HCT116 (cell line): ENCODE data around the gene STX10. TPM values are rescaled to one million over a fixed set of nuclear protein-coding genes. Genes with fewer than 3 reads are reported as not detected.

Source experiments
- ATAC-seq: fragments of 200-7000 bp; cut with Tn5 transposase; 2 replicates; pipeline ENCODE4 v1.9.1; 2020; ENCODE audit warnings: mild to moderate bottlenecking, moderate library complexity
- BruUV-seq: library from RNA; stranded (reverse); fragments of 400-500 nt; replicated peaks from 2 replicates; lab custom pipeline; 2021; lab: Mats Ljungman, UMichigan
- CTCF ChIA-PET: fragments of 300-600 bp; sonication (Branson Sonifier 250); formaldehyde crosslinking; loops from one replicate; lab custom pipeline; 2021; ENCODE audit warnings: antibody characterized with exemption; lab: Charles Lee
- POLR2A ChIA-PET: fragments of 300-600, 350-600 bp; sonication (Branson Sonifier 250); formaldehyde crosslinking; loops from one replicate; lab custom pipeline; 2021; ENCODE audit warnings: antibody characterized with exemption; lab: Charles Lee
- RAD21 ChIA-PET, 2 experiments: fragments of 300-600 bp; sonication (Branson Sonifier 250); formaldehyde crosslinking; loops; one replicate each; lab custom pipeline; 2023; ENCODE audit warnings: low total read pairs in 2 of 2; ENCODE audit not compliant: uncharacterized antibody in 2 of 2, unreplicated experiment in 2 of 2, low non-redundant PET in 1 of 2; lab: Charles Lee
- DNase-seq: peaks from one replicate; pipeline ENCODE4 v3.0.0-alpha.2; 2010; ENCODE audit warnings: low read depth, low spot score
- H2AFZ ChIP-seq: fragments of 200-600 bp; shearing (Covaris generic), sonication (generic); 2 replicates; pipeline ENCODE4 v1.6.1; 2017; ENCODE audit warnings: low read depth, mixed run types, mixed read lengths, antibody characterized with exemption, low read length; ENCODE audit not compliant: poor library complexity, severe bottlenecking
- H3K27ac ChIP-seq: 2 replicates; pipeline ENCODE4 v1.5.1; 2012; ENCODE audit warnings: low read depth, low read length
- H3K27me3 ChIP-seq: fragments of 200-600 bp; sonication (generic); 2 replicates; pipeline ENCODE4 v1.6.1; 2016; ENCODE audit warnings: mixed run types, low read length, mixed read lengths; ENCODE audit not compliant: insufficient read depth
- H3K36me3 ChIP-seq, 2 experiments: fragments of 200-500 bp in 1 of 2; fragments of 200-600 bp in 1 of 2; sonication (Bioruptor generic) in 1 of 2; sonication (generic) in 1 of 2; 2 replicates each; pipeline versions ENCODE4 v1.5.1 to v1.6.1; 2014 to 2016; ENCODE audit warnings: low read length in 2 of 2, inconsistent platforms in 1 of 2, mixed read lengths in 1 of 2, mixed run types in 1 of 2; ENCODE audit not compliant: insufficient read depth in 2 of 2, control insufficient read depth in 1 of 2
- H3K4me1 ChIP-seq, 2 experiments: fragments of 200-600 bp in 1 of 2; sonication (generic) in 1 of 2; 2 replicates each; pipeline versions ENCODE4 v1.5.1 to v1.6.1; 2012 to 2017; ENCODE audit warnings: low read length in 2 of 2, inconsistent platforms in 1 of 2, mild to moderate bottlenecking in 1 of 2, mixed read lengths in 1 of 2, mixed run types in 1 of 2, moderate library complexity in 1 of 2; ENCODE audit not compliant: insufficient read depth in 2 of 2, control insufficient read depth in 1 of 2
- H3K4me2 ChIP-seq: fragments of 200-600 bp; sonication (generic); 2 replicates; pipeline ENCODE4 v1.6.1; 2017; ENCODE audit warnings: mixed run types, low read length, mixed read lengths
- H3K4me3 ChIP-seq, 2 experiments: fragments of 200-600 bp in 1 of 2; sonication (generic) in 1 of 2; replicated peaks in 1 of 2; 2 replicates each; pipeline ENCODE4 v1.5.1; 2011 to 2016; ENCODE audit warnings: low read length in 2 of 2, control low read depth in 1 of 2, low read depth in 1 of 2, mild to moderate bottlenecking in 1 of 2, mixed read lengths in 1 of 2, mixed run types in 1 of 2
- H3K79me2 ChIP-seq: fragments of 200-600 bp; sonication (generic); 2 replicates; pipeline ENCODE4 v1.6.1; 2017; ENCODE audit warnings: mild to moderate bottlenecking, mixed run types, low read length, moderate library complexity, mixed read lengths; ENCODE audit not compliant: insufficient read depth
- H3K9ac ChIP-seq: fragments of 200-600 bp; sonication (generic); 2 replicates; pipeline ENCODE4 v1.6.1; 2016; ENCODE audit warnings: low read length, mixed read lengths
- H3K9me2 ChIP-seq: fragments of 200-600 bp; sonication (generic), shearing (Covaris generic); 2 replicates; pipeline ENCODE4 v1.6.1; 2017; ENCODE audit warnings: mixed run types, mild to moderate bottlenecking, moderate library complexity; ENCODE audit not compliant: insufficient read depth
- H3K9me3 ChIP-seq, 2 experiments: fragments of 200-500 bp in 1 of 2; fragments of 200-600 bp in 1 of 2; sonication (Bioruptor generic) in 1 of 2; sonication (generic) in 1 of 2; 2 replicates each; pipeline ENCODE4 v1.6.1; 2014 to 2017; ENCODE audit warnings: low read length in 2 of 2, mixed read lengths in 2 of 2, inconsistent platforms in 1 of 2, low read depth in 1 of 2, mild to moderate bottlenecking in 1 of 2, mixed run types in 1 of 2, moderate library complexity in 1 of 2; ENCODE audit not compliant: control insufficient read depth in 1 of 2, insufficient read depth in 1 of 2
- H4K20me1 ChIP-seq: fragments of 200-600 bp; sonication (generic), shearing (Covaris generic); 2 replicates; pipeline ENCODE4 v1.6.1; 2017; ENCODE audit warnings: mixed run types, mild to moderate bottlenecking, moderate library complexity; ENCODE audit not compliant: insufficient read depth
- CBX3 ChIP-seq: IDR thresholded peaks from 2 replicates; pipeline ENCODE4 v1.6.1; 2012; ENCODE audit warnings: low read depth
- CTCF ChIP-seq, 3 experiments: fragments of 200-600 bp in 1 of 3; sonication (generic) in 1 of 3; IDR thresholded peaks in 2 of 3; conservative IDR thresholded peaks in 1 of 3; 2 replicates each; pipeline ENCODE4 v1.5.1; 2012 to 2017; ENCODE audit warnings: low read depth in 2 of 3, low read length in 2 of 3, antibody characterized with exemption in 1 of 3, borderline replicate concordance in 1 of 3, control low read depth in 1 of 3, mild to moderate bottlenecking in 1 of 3, mixed read lengths in 1 of 3, mixed run types in 1 of 3, moderate library complexity in 1 of 3; ENCODE audit not compliant: insufficient read depth in 1 of 3
- EGR1 ChIP-seq: IDR thresholded peaks from 2 replicates; pipeline ENCODE4 v1.6.1; 2012; ENCODE audit warnings: low read depth
- JUND ChIP-seq: IDR thresholded peaks from 2 replicates; pipeline ENCODE4 v1.6.1; 2012
- RAD21 ChIP-seq: IDR thresholded peaks from 2 replicates; pipeline ENCODE4 v1.6.1; 2012; ENCODE audit warnings: low read depth, mild to moderate bottlenecking
- TCF7L2 ChIP-seq: IDR thresholded peaks from 2 replicates; pipeline ENCODE4 v1.7.0; 2011; ENCODE audit warnings: borderline replicate concordance, inconsistent platforms; ENCODE audit not compliant: insufficient read depth, insufficient read length; ENCODE audit errors: extremely low read depth
- intact Hi-C: fragments of 100-400 bp; cut with micrococcal nuclease; formaldehyde crosslinking; loops from 2 replicates; pipeline ENCODE4 v1.10.0; 2022
- total RNA-seq: library from RNA; stranded (reverse); gene quantifications from one replicate; pipeline ENCODE4 v1.2.1, GENCODE V29; 2021; ENCODE audit not compliant: unreplicated experiment

STX10 gene
- total RNA-seq, 1 experiment from 2014 or later: 149 TPM

- Histone ChIP-seq H4K20me1 (no peaks in the 10 kb centered on the region), H3K4me1 (peaks cover 3 to 42% of the 10 kb centered on the region in 2 experiments; a peak in 3 of 4 replicates), H3K36me3 (no peaks in the 10 kb centered on the region), H3K79me2 (no peaks in the 10 kb centered on the region), H3K27me3 (no peaks in the 10 kb centered on the region), H3K9ac (no peak overlapping the region), H3K9me2 (no peaks in the 10 kb centered on the region), H3K4me3 (no peak overlapping the region), H3K4me2 (no peak overlapping the region), H3K9me3 (no peaks in the 10 kb centered on the region), H3K27ac (no peak overlapping the region), H2AFZ (no peak overlapping the region)
- intact Hi-C loops: loop anchor here (1.0 kb wide), 1 partner anchor 161 kb away; no protein-coding TSS in a partner anchor
- ATAC-seq (peak; percentile 36), DNase-seq (no peak)
- no peak for TF ChIP-seq TCF7L2
- peak; percentile 85 for TF ChIP-seq RAD21
- TF ChIP-seq JUND: no peak
- TF ChIP-seq CBX3: no peak
- TF ChIP-seq EGR1: no peak
- peak; percentile 63 to 80 (median 63) for TF ChIP-seq CTCF (IDR thresholded peaks at IDR 0.05 in 2 of 3, conservative IDR thresholded peaks at IDR 0.05 in 1 of 3; ENCODE audit: borderline replicate concordance in 1 of 3, insufficient read depth in 1 of 3, low read depth in 2 of 3, low read length in 2 of 3)
- POLR2A ChIA-PET: interaction anchor here (1.0 kb wide), 1 partner anchor 52 kb away, joined by 4 read pairs; no protein-coding TSS in a partner anchor
- no TSS peak for BruUV-seq
- RAD21 ChIA-PET: interaction anchor here (0.6 to 0.8 kb wide), 4 partner anchors 41 to 160 kb away, joined by 3 to 10 read pairs (median 5); no protein-coding TSS in a partner anchor
- CTCF ChIA-PET: interaction anchor here (0.5 to 1.0 kb wide), 13 partner anchors 13 to 233 kb away, joined by 3 to 13 read pairs (median 4); partner anchors contain the start of gene NACC1
Measured at GRCh38 chr19:13100841-13101589, 49.2 kb downstream of the STX10 start.
